ENCODE measurements around the gene CFAP70. TPM values are rescaled to one million over a fixed set of nuclear protein-coding genes. Genes with fewer than 3 reads are reported as not detected.

The CFAP70 gene
- total RNA-seq, 1 donor from 2014 or later = 1.7 TPM

DNA sequence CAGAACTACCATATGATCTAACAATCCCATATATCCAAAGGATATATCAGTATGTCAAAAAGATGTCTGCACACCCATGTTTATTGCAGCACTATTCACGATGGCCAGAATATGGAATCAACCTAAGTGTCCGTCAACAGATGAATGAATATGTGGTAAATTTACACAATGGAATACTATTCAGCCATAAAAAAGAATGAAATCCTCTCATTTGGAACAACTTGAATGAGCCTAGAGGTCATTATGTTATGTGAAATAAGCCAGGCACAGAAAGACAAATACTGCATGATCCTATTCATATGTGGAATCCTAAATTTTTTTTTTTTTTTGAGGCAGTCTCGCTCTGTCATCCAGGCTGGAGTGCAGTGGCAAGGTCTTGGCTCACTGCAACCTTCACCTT is 6.3 kb upstream of the CFAP70 start:
- Mint-ChIP-seq H3K27me3 (no peaks in the 10 kb centered on the region), H3K36me3 (ENCODE audit: low read depth) (peaks cover 42% of the 10 kb centered on the region), H3K27ac (no peak overlapping the region), H3K4me1 (peaks cover 12% of the 10 kb centered on the region), H3K4me3 (no peak overlapping the region), H3K9me3 (peaks cover 2% of the 10 kb centered on the region)
- TF ChIP-seq, protein P1, sequence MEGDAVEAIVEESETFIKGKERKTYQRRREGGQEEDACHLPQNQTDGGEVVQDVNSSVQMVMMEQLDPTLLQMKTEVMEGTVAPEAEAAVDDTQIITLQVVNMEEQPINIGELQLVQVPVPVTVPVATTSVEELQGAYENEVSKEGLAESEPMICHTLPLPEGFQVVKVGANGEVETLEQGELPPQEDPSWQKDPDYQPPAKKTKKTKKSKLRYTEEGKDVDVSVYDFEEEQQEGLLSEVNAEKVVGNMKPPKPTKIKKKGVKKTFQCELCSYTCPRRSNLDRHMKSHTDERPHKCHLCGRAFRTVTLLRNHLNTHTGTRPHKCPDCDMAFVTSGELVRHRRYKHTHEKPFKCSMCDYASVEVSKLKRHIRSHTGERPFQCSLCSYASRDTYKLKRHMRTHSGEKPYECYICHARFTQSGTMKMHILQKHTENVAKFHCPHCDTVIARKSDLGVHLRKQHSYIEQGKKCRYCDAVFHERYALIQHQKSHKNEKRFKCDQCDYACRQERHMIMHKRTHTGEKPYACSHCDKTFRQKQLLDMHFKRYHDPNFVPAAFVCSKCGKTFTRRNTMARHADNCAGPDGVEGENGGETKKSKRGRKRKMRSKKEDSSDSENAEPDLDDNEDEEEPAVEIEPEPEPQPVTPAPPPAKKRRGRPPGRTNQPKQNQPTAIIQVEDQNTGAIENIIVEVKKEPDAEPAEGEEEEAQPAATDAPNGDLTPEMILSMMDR (IDR thresholded peaks at IDR 0.05) = no peak
- ChIA-PET POLR2A (no interaction called here), CTCF (no interaction called here)
- intact Hi-C loops (cut with micrococcal nuclease) = no loop called here
- ATAC-seq (ENCODE audit: low read depth) = no peak
- no peak for DNase-seq

DNA sequence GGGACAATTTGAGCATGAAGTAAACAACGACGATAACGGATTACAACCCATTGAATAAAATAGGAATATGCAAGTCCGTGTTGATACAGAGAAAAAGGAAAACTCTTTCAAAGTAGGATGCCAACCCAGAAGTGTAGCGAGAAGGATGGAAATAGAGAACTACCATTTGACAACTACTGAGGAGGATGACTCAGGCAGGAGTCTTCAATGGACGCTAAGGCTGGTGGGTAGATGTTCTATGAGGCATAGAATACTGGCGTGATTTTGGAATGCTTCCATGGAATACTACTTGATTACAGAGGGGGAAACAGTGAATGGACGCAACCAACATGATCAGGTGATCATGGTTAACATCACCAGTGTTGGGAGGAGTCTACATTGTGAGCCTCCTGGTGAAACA is 828 bp upstream of the CFAP70 start:
- H3K9me3 Mint-ChIP-seq = no peaks in the 10 kb centered on the region
- ATAC-seq (ENCODE audit: low read depth) (no peak), DNase-seq (no peak)
- POLR2A ChIA-PET = interaction anchor here (1.2 to 2.6 kb wide), 2 partner anchors 54 to 136 kb away, joined by 6 to 10 read pairs; partner anchors contain the start of gene PPP3CB
- CTCF ChIA-PET = no interaction called here
- peaks cover 2% of the 10 kb centered on the region for H3K27me3 Mint-ChIP-seq
- intact Hi-C loops (cut with micrococcal nuclease) = loop anchor here (2.0 kb wide), 1 partner anchor 107 kb away; the partner anchor contains the start of gene MRPS16
- TF ChIP-seq, protein P1 (IDR thresholded peaks at IDR 0.05) = no peak
- peaks cover 14% of the 10 kb centered on the region for H3K4me1 Mint-ChIP-seq
- no peak overlapping the region for H3K27ac Mint-ChIP-seq
- no peak overlapping the region for H3K4me3 Mint-ChIP-seq
- peaks cover 10% of the 10 kb centered on the region for H3K36me3 Mint-ChIP-seq (ENCODE audit: low read depth)

DNA sequence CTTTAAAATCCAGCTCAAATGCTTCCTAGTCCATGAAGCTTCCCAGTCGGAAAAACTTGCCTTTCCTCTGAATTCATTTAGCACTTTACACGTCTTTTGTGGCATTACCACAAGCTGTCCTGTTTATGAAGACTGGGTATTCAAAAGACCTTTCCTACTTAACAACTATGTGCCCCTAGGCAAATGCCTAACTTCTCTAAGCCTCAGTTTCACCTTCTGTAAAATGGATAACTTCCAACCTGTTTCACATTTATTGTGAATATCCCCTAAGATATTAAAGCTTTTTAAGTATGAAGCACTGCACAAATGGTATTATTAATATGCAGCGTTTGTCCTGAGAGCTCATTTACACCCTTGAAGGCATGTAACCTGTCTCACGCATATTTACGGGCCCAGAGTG is 843 bp downstream of the CFAP70 start:
- Mint-ChIP-seq H3K4me1 (peaks cover 14% of the 10 kb centered on the region), H3K9me3 (no peaks in the 10 kb centered on the region), H3K4me3 (peak overlapping the region; percentile 97), H3K27me3 (peaks cover 2% of the 10 kb centered on the region), H3K36me3 (ENCODE audit: low read depth) (peaks cover 7% of the 10 kb centered on the region), H3K27ac (peak overlapping the region; percentile 19)
- no peak for DNase-seq
- intact Hi-C loops (cut with micrococcal nuclease) = loop anchor here (1.0 to 2.0 kb wide), 3 partner anchors 56 to 111 kb away; partner anchors contain the start of genes ANXA7, DNAJC9 and MRPS16
- TF ChIP-seq, protein P1 (IDR thresholded peaks at IDR 0.05) = no peak
- ChIA-PET POLR2A (interaction anchor here (0.6 to 2.6 kb wide), 3 partner anchors 111 to 402 kb away, joined by 3 to 10 read pairs (median 3); partner anchors contain the start of genes DNAJC9 and PPP3CB), CTCF (interaction anchor here (1.5 kb wide), 1 partner anchor 261 kb away, joined by 3 read pairs; no protein-coding TSS in a partner anchor)
- ATAC-seq (ENCODE audit: low read depth) = no peak

DNA sequence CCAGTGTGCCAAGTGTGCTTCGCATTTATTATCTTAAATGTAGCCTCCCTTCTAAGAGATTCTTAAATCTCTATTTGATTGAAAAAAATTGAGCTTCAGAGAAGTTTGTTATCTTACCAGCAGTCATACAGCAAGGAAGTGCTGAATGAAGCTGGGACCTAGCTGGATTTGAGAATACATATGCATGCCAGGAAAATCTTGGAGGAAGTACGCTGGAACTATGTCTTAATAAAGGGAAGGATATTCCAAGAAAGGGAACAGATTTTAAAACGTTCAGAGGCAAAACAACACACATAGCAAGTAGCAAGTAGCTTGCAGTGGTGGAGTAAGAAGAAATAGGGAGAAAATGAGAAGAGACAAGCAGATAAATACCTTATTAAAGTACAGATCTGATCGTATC is 1.5 kb downstream of the CFAP70 start:
- Mint-ChIP-seq H3K9me3 (no peaks in the 10 kb centered on the region), H3K36me3 (ENCODE audit: low read depth) (peaks cover 7% of the 10 kb centered on the region), H3K4me1 (peaks cover 14% of the 10 kb centered on the region), H3K27ac (no peak overlapping the region), H3K4me3 (peak overlapping the region; percentile 59), H3K27me3 (peaks cover 2% of the 10 kb centered on the region)
- intact Hi-C loops (cut with micrococcal nuclease) = no loop called here
- CTCF ChIA-PET = interaction anchor here (1.5 kb wide), 1 partner anchor 260 kb away, joined by 3 read pairs; no protein-coding TSS in a partner anchor
- no peak for ATAC-seq (ENCODE audit: low read depth)
- DNase-seq = no peak
- TF ChIP-seq, protein P1 (IDR thresholded peaks at IDR 0.05) = no peak
- POLR2A ChIA-PET = interaction anchor here (1.4 to 2.6 kb wide), 2 partner anchors 110 to 139 kb away, joined by 3 to 10 read pairs; partner anchors contain the start of genes DNAJC9 and PPP3CB

DNA sequence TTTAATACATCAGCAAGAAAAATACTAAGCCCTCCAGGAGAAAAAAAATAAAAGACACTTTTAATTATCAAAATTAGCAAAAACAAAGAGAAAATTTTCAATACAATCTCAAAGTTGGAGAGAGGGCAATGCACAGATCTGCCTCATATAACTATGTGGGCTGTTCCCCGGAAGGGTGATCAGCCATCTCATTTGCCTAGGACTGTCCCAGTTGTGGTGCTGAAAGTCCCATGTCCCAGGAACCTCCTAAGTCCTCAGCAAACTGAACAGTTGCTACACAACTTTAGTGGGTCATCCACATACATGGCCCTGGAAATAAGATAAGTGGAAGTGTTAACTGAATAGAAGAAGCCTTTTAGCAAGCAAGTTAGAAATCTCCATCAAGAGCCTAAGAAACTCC is 14.4 kb downstream of the CFAP70 start:
- POLR2A ChIA-PET = no interaction called here
- CTCF ChIA-PET = no interaction called here
- no peak overlapping the region for H3K27ac Mint-ChIP-seq

More for the DNA sequence above, 14.4 kb downstream of the CFAP70 start:
- H3K9me3 Mint-ChIP-seq = no peaks in the 10 kb centered on the region
- H3K36me3 Mint-ChIP-seq (ENCODE audit: low read depth) = no peaks in the 10 kb centered on the region
- no peak for DNase-seq
- H3K4me3 Mint-ChIP-seq = no peak overlapping the region
- intact Hi-C loops (cut with micrococcal nuclease) = no loop called here
- no peak for ATAC-seq (ENCODE audit: low read depth)
- no peaks in the 10 kb centered on the region for H3K4me1 Mint-ChIP-seq
- H3K27me3 Mint-ChIP-seq = no peaks in the 10 kb centered on the region
- TF ChIP-seq, protein P1 (IDR thresholded peaks at IDR 0.05) = no peak
